MM.1S (cell line): ENCODE data around the gene KANK4.

ENCODE experiments used
- EZH2 ChIP-seq: fragments of 300-600 bp; sonication (generic); optimal IDR thresholded peaks from 2 replicates; pipeline ENCODE3; 2017; ENCODE audit warnings: low read depth, mild to moderate bottlenecking, antibody characterized with exemption, low read length, mixed read lengths
- TF ChIP-seq, protein P1 (sequence below): fragments of 300-600 bp; sonication (generic); IDR thresholded peaks from 2 replicates; pipeline ENCODE4 v1.5.1; 2016; ENCODE audit warnings: antibody characterized with exemption, low read length, mixed read lengths

DNA sequence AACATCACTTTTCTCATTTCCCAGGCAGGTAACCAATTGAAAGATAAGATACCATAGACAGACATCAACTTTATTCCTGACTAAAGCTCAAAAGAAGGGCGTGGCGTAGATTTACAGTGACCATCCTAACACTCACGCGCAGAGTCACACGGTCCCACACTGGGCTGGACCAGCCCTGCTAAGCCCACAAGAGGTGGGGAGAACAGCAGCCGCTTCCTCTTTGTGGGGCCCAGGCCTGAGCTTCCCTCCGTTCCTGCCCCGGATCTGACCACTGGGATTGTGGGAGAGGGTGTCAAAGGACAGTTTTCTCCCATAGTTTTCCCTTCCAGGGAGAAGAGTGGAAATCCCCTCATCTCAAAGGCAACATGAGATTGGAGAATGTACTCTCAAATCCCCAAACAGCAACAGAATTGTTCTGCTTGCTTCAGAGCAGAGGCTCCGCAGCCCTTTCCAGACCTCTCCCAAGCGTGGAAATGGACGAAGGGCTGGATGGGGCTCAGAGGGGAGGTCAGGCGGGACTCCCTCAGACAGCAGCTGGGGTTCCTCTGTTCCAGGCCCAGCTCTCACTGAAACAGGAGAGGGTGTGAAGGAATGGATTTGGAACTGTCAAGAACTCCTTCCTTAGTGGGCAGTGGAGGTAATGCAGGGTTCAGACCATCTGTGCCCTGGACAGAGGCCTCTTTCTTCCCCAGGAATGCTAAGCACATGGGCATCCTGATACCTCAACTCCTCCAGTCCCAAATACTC lies 90.9 kb downstream of the KANK4 start:
- TF ChIP-seq, protein P1, sequence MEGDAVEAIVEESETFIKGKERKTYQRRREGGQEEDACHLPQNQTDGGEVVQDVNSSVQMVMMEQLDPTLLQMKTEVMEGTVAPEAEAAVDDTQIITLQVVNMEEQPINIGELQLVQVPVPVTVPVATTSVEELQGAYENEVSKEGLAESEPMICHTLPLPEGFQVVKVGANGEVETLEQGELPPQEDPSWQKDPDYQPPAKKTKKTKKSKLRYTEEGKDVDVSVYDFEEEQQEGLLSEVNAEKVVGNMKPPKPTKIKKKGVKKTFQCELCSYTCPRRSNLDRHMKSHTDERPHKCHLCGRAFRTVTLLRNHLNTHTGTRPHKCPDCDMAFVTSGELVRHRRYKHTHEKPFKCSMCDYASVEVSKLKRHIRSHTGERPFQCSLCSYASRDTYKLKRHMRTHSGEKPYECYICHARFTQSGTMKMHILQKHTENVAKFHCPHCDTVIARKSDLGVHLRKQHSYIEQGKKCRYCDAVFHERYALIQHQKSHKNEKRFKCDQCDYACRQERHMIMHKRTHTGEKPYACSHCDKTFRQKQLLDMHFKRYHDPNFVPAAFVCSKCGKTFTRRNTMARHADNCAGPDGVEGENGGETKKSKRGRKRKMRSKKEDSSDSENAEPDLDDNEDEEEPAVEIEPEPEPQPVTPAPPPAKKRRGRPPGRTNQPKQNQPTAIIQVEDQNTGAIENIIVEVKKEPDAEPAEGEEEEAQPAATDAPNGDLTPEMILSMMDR, result no peak
- no peak for TF ChIP-seq EZH2
